K562 (cell line): ENCODE measurements around the gene ELMO1. TPM values are rescaled to one million over a fixed set of nuclear protein-coding genes. Genes with fewer than 3 reads are reported as not detected.

Source experiments
- CBX1 ChIP-seq: sonication (generic); IDR thresholded peaks from 2 replicates; pipeline ENCODE4 v1.6.1; 2016; ENCODE audit warnings: antibody characterized with exemption, low read depth, mild to moderate bottlenecking
- FOXK2 ChIP-seq, 2 experiments: fragments of 450-650 bp; IDR thresholded peaks in 1 of 2; conservative IDR thresholded peaks in 1 of 2; 2 replicates each; pipeline ENCODE4 v1.6.1; 2016; ENCODE audit warnings: low read depth in 2 of 2, mild to moderate bottlenecking in 1 of 2
- HDAC3 ChIP-seq: fragments of 450-650 bp; IDR thresholded peaks from 2 replicates; pipeline ENCODE4 v1.6.1; 2018; ENCODE audit warnings: borderline replicate concordance, mild to moderate bottlenecking, moderate library complexity; ENCODE audit not compliant: partially characterized antibody
- ILK ChIP-seq: fragments of 450-650 bp; IDR thresholded peaks from 2 replicates; pipeline ENCODE4 v1.6.1; 2016; ENCODE audit warnings: missing genetic modification characterization, low read depth, mild to moderate bottlenecking, missing compliant biosample characterization, moderate library complexity, borderline replicate concordance
- KLF16 ChIP-seq: IDR thresholded peaks from 2 replicates; pipeline ENCODE4 v1.6.1; 2016; ENCODE audit warnings: antibody characterized with exemption
- MCM7 ChIP-seq, 2 experiments: fragments of 450-650 bp; IDR thresholded peaks; 2 replicates each; pipeline ENCODE4 v1.6.1; 2016 to 2018
- NFIC ChIP-seq: fragments of 450-650 bp; IDR thresholded peaks from 2 replicates; pipeline ENCODE4 v1.6.1; 2017; ENCODE audit warnings: mild to moderate bottlenecking, inconsistent platforms
- NR2C1 ChIP-seq, 2 experiments: fragments of 450-650 bp; IDR thresholded peaks; 2 replicates each; pipeline ENCODE4 v1.6.1; 2017; ENCODE audit warnings: mild to moderate bottlenecking in 2 of 2, antibody characterized with exemption in 1 of 2, inconsistent platforms in 1 of 2, missing compliant biosample characterization in 1 of 2, missing genetic modification characterization in 1 of 2
- SP1 ChIP-seq: sonication (generic); formaldehyde crosslinking; IDR thresholded peaks from 2 replicates; pipeline ENCODE4 v1.8.1; 2022; ENCODE audit warnings: mild to moderate bottlenecking, missing genetic modification reagents
- SRF ChIP-seq, 2 experiments: fragments of 250-450, 450-650 bp in 1 of 2; sonication (Bioruptor Pico) in 1 of 2; sonication (generic) in 1 of 2; formaldehyde crosslinking; IDR thresholded peaks; 2 replicates each; pipeline versions ENCODE4 v1.5.0 to v1.5.1; 2020 to 2022; ENCODE audit warnings: mild to moderate bottlenecking in 1 of 2, missing genetic modification reagents in 1 of 2
- STAT5A ChIP-seq: IDR thresholded peaks from 2 replicates; pipeline ENCODE4 v1.6.1; 2012; ENCODE audit warnings: low read length, inconsistent platforms, borderline replicate concordance
- TEAD1 ChIP-seq, 2 experiments: fragments of 450-650 bp in 1 of 2; sonication (generic) in 1 of 2; formaldehyde crosslinking; IDR thresholded peaks; 2 replicates each; pipeline versions ENCODE4 v1.4.0 to v1.8.0; 2020 to 2022; ENCODE audit warnings: mild to moderate bottlenecking in 2 of 2, missing genetic modification reagents in 1 of 2
- XRCC4 ChIP-seq: IDR thresholded peaks from one replicate; pipeline ENCODE4 v1.6.1; 2011; ENCODE audit not compliant: insufficient read depth, insufficient read length; ENCODE audit errors: extremely low read depth
- ZBTB7A ChIP-seq: IDR thresholded peaks from 2 replicates; pipeline ENCODE4 v1.6.1; 2011; ENCODE audit warnings: low read depth, mild to moderate bottlenecking, low read length, moderate library complexity, borderline replicate concordance; ENCODE audit not compliant: control insufficient read depth
- ZNF165 ChIP-seq: fragments of 250-450 bp; sonication (Bioruptor Pico); IDR thresholded peaks from 2 replicates; pipeline ENCODE4 v1.4.0; 2020; ENCODE audit warnings: borderline replicate concordance
- ZNF253 ChIP-seq: fragments of 250-450 bp; sonication (Bioruptor Pico); conservative IDR thresholded peaks from 2 replicates; pipeline ENCODE4 v1.6.1; 2021; ENCODE audit warnings: mild to moderate bottlenecking
- ZNF695 ChIP-seq: fragments of 450-650 bp; formaldehyde crosslinking; IDR thresholded peaks from 2 replicates; pipeline ENCODE4 v1.4.0; 2020; ENCODE audit warnings: mild to moderate bottlenecking, moderate library complexity
- polyA plus RNA-seq, 8 experiments: library from polyadenylated mRNA; depleted of rRNA in 4 of 8; stranded (reverse) in 5 of 8; unstranded in 3 of 8; fragments of >200 nt; fragmentation: Nextera tagmentation in 2 of 8; fragmentation: Illumina TruSeq in 1 of 8; extraction: Ambion mirVana in 2 of 8; extraction: Trizol in 1 of 8; gene quantifications; 2 replicates each; pipeline versions ENCODE4 v1.2.1 to v1.2.3, GENCODE V29; 2011 to 2014; ENCODE audit warnings: inconsistent platforms in 1 of 8, missing spikeins in 1 of 8
- total RNA-seq, 7 experiments: library from RNA; depleted of rRNA in 6 of 7; stranded (reverse); fragments of >200 nt in 6 of 7; fragmentation: Illumina TruSeq in 2 of 7; extraction: Trizol in 2 of 7; gene quantifications; 2 replicates each; pipeline versions ENCODE4 v1.2.1 to v1.2.3, GENCODE V29; 2011 to 2021; ENCODE audit warnings: low replicate concordance in 1 of 7
- TF ChIP-seq, protein P1 (sequence below): IDR thresholded peaks from 3 replicates; pipeline ENCODE4 v1.6.1; 2011; ENCODE audit warnings: borderline replicate concordance, mild to moderate bottlenecking, moderate library complexity; ENCODE audit not compliant: insufficient read length; ENCODE audit errors: extremely low read depth
- TF ChIP-seq, protein P2 (sequence below): fragments of 250-450 bp; sonication (Bioruptor Pico); IDR thresholded peaks from 2 replicates; pipeline ENCODE4 v1.8.0; 2022; ENCODE audit warnings: moderate library complexity, mild to moderate bottlenecking, inconsistent platforms
- TF ChIP-seq, protein P3 (sequence below): fragments of 450-650 bp; IDR thresholded peaks from 2 replicates; pipeline ENCODE4 v1.6.1; 2016; ENCODE audit warnings: missing biosample characterization, missing genetic modification characterization
- TF ChIP-seq, protein P4 (sequence below): sonication (generic); formaldehyde crosslinking; IDR thresholded peaks from 2 replicates; pipeline ENCODE4 v1.8.0; 2023; ENCODE audit warnings: mild to moderate bottlenecking, missing genetic modification reagents

ELMO1 gene
- total and polyA plus RNA-seq, 9 of the 15 experiments (the other 6 are each of a cell fraction or from before 2014, with no cell fraction given): 0.36 to 7.2 (median 3.6) TPM

DNA sequence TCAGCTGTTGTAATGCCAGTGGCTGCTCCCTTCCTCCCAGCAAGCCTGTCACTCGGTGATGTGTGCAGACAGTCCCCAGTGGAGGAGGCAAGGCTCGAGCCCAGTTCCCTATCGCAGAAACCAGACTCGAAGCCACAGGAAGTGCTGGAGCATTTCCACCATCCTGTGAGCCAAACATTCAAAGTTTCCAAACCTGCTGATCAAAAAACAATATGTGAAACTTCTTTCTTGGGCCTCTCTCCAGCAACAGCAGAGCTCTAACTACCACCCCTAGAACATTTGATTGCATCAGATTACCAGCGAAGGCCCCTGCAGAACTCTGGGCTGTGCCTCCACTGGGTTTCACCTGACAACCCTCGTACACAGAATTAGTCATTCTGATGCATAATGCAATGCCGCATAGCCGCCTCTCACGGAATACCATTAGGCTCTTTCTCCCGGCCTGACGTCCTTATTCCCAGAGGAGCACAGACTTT is 94.0 kb downstream of the ELMO1 start (continued):
- TF ChIP-seq ZNF253 (CRISPR knock-in tag): no peak
- TF ChIP-seq TEAD1 (CRISPR knock-in tag; IDR thresholded peaks at IDR 0.05): no peak
- TF ChIP-seq, protein P1, sequence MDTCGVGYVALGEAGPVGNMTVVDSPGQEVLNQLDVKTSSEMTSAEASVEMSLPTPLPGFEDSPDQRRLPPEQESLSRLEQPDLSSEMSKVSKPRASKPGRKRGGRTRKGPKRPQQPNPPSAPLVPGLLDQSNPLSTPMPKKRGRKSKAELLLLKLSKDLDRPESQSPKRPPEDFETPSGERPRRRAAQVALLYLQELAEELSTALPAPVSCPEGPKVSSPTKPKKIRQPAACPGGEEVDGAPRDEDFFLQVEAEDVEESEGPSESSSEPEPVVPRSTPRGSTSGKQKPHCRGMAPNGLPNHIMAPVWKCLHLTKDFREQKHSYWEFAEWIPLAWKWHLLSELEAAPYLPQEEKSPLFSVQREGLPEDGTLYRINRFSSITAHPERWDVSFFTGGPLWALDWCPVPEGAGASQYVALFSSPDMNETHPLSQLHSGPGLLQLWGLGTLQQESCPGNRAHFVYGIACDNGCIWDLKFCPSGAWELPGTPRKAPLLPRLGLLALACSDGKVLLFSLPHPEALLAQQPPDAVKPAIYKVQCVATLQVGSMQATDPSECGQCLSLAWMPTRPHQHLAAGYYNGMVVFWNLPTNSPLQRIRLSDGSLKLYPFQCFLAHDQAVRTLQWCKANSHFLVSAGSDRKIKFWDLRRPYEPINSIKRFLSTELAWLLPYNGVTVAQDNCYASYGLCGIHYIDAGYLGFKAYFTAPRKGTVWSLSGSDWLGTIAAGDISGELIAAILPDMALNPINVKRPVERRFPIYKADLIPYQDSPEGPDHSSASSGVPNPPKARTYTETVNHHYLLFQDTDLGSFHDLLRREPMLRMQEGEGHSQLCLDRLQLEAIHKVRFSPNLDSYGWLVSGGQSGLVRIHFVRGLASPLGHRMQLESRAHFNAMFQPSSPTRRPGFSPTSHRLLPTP: no peak
- peak; percentile 24; the same call in 1 of the 2 replicates for TF ChIP-seq NFIC
- no peak for TF ChIP-seq ILK
- no peak for TF ChIP-seq CBX1
- no peak for TF ChIP-seq XRCC4
- TF ChIP-seq KLF16: no peak; the same call in 1 of the 2 replicates
- no peak for TF ChIP-seq MCM7 (IDR thresholded peaks at IDR 0.05)
- no peak for TF ChIP-seq ZNF695 (CRISPR knock-in tag)
- TF ChIP-seq ZBTB7A: no peak
- no peak for TF ChIP-seq FOXK2 (conservative IDR thresholded peaks at IDR 0.05 in 1 of 2, IDR thresholded peaks at IDR 0.05 in 1 of 2; ENCODE audit: low read depth in 2 of 2)
- TF ChIP-seq, protein P2, sequence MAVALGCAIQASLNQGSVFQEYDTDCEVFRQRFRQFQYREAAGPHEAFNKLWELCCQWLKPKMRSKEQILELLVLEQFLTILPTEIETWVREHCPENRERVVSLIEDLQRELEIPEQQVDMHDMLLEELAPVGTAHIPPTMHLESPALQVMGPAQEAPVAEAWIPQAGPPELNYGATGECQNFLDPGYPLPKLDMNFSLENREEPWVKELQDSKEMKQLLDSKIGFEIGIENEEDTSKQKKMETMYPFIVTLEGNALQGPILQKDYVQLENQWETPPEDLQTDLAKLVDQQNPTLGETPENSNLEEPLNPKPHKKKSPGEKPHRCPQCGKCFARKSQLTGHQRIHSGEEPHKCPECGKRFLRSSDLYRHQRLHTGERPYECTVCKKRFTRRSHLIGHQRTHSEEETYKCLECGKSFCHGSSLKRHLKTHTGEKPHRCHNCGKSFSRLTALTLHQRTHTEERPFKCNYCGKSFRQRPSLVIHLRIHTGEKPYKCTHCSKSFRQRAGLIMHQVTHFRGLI (CRISPR knock-in tag): no peak
- no peak for TF ChIP-seq HDAC3
- TF ChIP-seq, protein P3, sequence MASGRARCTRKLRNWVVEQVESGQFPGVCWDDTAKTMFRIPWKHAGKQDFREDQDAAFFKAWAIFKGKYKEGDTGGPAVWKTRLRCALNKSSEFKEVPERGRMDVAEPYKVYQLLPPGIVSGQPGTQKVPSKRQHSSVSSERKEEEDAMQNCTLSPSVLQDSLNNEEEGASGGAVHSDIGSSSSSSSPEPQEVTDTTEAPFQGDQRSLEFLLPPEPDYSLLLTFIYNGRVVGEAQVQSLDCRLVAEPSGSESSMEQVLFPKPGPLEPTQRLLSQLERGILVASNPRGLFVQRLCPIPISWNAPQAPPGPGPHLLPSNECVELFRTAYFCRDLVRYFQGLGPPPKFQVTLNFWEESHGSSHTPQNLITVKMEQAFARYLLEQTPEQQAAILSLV (tag): no peak
- TF ChIP-seq, protein P4, sequence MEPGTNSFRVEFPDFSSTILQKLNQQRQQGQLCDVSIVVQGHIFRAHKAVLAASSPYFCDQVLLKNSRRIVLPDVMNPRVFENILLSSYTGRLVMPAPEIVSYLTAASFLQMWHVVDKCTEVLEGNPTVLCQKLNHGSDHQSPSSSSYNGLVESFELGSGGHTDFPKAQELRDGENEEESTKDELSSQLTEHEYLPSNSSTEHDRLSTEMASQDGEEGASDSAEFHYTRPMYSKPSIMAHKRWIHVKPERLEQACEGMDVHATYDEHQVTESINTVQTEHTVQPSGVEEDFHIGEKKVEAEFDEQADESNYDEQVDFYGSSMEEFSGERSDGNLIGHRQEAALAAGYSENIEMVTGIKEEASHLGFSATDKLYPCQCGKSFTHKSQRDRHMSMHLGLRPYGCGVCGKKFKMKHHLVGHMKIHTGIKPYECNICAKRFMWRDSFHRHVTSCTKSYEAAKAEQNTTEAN: no peak
- TF ChIP-seq NR2C1 (IDR thresholded peaks at IDR 0.05): no peak
- TF ChIP-seq NR2C1 (tag; IDR thresholded peaks at IDR 0.05): no peak
- TF ChIP-seq SP1: no peak
- peak; percentile 32; the same call in 1 of the 2 replicates for TF ChIP-seq STAT5A
- TF ChIP-seq SRF (CRISPR knock-in tag; IDR thresholded peaks at IDR 0.05): no peak
- no peak for TF ChIP-seq ZNF165 (CRISPR knock-in tag)
